Mucosa of descending colon (tissue), 3 donors: Measurements from ENCODE around the gene PPP2R2D. TPM values are rescaled to one million over a fixed set of nuclear protein-coding genes. Genes with fewer than 3 reads are reported as not detected.

Experiments used
- ATAC-seq: fragments of 200-7000 bp; cut with Tn5 transposase; one replicate; pipeline ENCODE4 v1.9.1; 2020; ENCODE audit warnings: mild to moderate bottlenecking, moderate library complexity
- DNase-seq, 3 donors: peaks; one replicate each; pipeline ENCODE4 v3.0.0-alpha.2; 2020
- H3K36me3 ChIP-seq: fragments of 200-600 bp; one replicate; pipeline ENCODE4 v1.8.0; 2021; ENCODE audit warnings: low read depth, mild to moderate bottlenecking
- H3K4me1 ChIP-seq: fragments of 200-600 bp; one replicate; pipeline ENCODE4 v1.8.0; 2021; ENCODE audit warnings: low read depth, mild to moderate bottlenecking
- H3K4me3 ChIP-seq: fragments of 200-600 bp; one replicate; pipeline ENCODE4 v1.8.0; 2021; ENCODE audit warnings: mild to moderate bottlenecking
- H3K9me3 ChIP-seq: fragments of 200-600 bp; one replicate; pipeline ENCODE4 v1.8.0; 2021; ENCODE audit warnings: mild to moderate bottlenecking
- CTCF ChIP-seq: fragments of 200-600 bp; IDR thresholded peaks from one replicate; pipeline ENCODE4 v1.8.0; 2022; ENCODE audit warnings: antibody characterized with exemption, mild to moderate bottlenecking
- intact Hi-C, 2 donors: fragments of 100-400 bp; cut with DNase I in 1 of 2; cut with micrococcal nuclease in 1 of 2; formaldehyde crosslinking; loops; one replicate each; pipeline versions ENCODE4 v1.11.0 to v1.11.1; 2022; cut with DNase I, micrococcal nuclease
- total RNA-seq, 3 donors: library from RNA; stranded (reverse); fragmentation: NEBNext Ultra II Directional in 2 of 3; extraction: Animal tissue kit (Norgen Biotek cat#: 25700) in 2 of 3; gene quantifications; one replicate each; pipeline versions ENCODE4 v1.2.1 to v1.2.4, GENCODE V29; 2021 to 2023
- donor health status: DM: no; HTN: no; CAD: no; lungs with moderate emphysema.
- donor health status: DM: no; HTN: no; CAD: no.
- donor health status: DM: no; HTN: yes; CAD: no.

Gene PPP2R2D
- total RNA-seq, 3 donors from 2014 or later = 27.8 to 34.4 (median 33.9) TPM

GRCh38 chr10:131875501-131875900, 25.3 kb upstream of the PPP2R2D start:
- Histone ChIP-seq H3K4me3 (no peak overlapping the region), H3K9me3 (no peaks in the 10 kb centered on the region), H3K4me1 (no peaks in the 10 kb centered on the region), H3K36me3 (no peaks in the 10 kb centered on the region)
- ATAC-seq (no peak), DNase-seq (no peak)
- no peak for TF ChIP-seq CTCF
- intact Hi-C loops = no loop called here

- no peak for DNase-seq
- ATAC-seq = no peak
- Histone ChIP-seq H3K9me3 (no peaks in the 10 kb centered on the region), H3K4me3 (no peak overlapping the region), H3K4me1 (no peaks in the 10 kb centered on the region), H3K36me3 (no peaks in the 10 kb centered on the region)
- intact Hi-C loops = no loop called here
- no peak for TF ChIP-seq CTCF
These were observed 24.8 kb upstream of the PPP2R2D start for GRCh38 chr10:131876017-131876416.

GRCh38 chr10:131876508-131876907, 24.3 kb upstream of the PPP2R2D start:
- Histone ChIP-seq H3K9me3 (no peaks in the 10 kb centered on the region), H3K4me1 (no peaks in the 10 kb centered on the region), H3K4me3 (no peak overlapping the region), H3K36me3 (no peaks in the 10 kb centered on the region)
- intact Hi-C loops = no loop called here
- no peak for TF ChIP-seq CTCF
- ATAC-seq = no peak
- no peak for DNase-seq

GRCh38 chr10:131880016-131880590, 20.7 kb upstream of the PPP2R2D start:
- Histone ChIP-seq H3K36me3 (no peaks in the 10 kb centered on the region), H3K4me3 (no peak overlapping the region), H3K4me1 (no peaks in the 10 kb centered on the region), H3K9me3 (no peaks in the 10 kb centered on the region)
- intact Hi-C loops = loop anchor here in 1 of 2 donors (10.0 kb wide), 1 partner anchor 265 kb away; no protein-coding TSS in a partner anchor
- DNase-seq (no peak), ATAC-seq (no peak)
- no peak for TF ChIP-seq CTCF

- no peak for TF ChIP-seq CTCF
- H3K36me3 ChIP-seq = no peaks in the 10 kb centered on the region
- DNase-seq (no peak), ATAC-seq (no peak)
- no peaks in the 10 kb centered on the region for H3K9me3 ChIP-seq
- no peak overlapping the region for H3K4me3 ChIP-seq
- H3K4me1 ChIP-seq = no peaks in the 10 kb centered on the region
- intact Hi-C loops = loop anchor here in 1 of 2 donors (10.0 kb wide), 1 partner anchor 264 kb away; no protein-coding TSS in a partner anchor
These were observed 19.5 kb upstream of the PPP2R2D start for GRCh38 chr10:131881104-131881880.
